ENCODE data around the gene MOB2.

DNA sequence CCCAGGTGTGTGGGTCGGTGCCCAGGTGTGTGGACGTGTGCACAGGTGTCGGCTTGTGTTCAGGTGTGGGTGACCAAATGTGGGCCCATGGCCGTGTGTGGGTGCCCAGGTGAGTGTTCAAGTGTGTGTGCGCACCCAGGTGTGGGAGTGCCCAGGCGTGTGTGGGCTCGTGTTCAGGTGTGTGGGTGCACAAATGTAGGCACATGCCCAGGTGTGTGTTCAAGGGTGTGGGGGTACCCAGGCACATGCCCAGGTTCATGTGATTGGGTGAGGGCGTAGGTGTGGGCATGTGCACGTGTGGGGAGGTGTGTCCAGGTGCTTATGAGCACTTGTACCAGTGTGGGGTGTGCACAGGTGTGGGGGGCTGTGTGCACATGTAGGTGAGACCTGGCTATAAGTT, 42.8 kb downstream of the MOB2 start:
- TF ChIP-seq, protein P1, sequence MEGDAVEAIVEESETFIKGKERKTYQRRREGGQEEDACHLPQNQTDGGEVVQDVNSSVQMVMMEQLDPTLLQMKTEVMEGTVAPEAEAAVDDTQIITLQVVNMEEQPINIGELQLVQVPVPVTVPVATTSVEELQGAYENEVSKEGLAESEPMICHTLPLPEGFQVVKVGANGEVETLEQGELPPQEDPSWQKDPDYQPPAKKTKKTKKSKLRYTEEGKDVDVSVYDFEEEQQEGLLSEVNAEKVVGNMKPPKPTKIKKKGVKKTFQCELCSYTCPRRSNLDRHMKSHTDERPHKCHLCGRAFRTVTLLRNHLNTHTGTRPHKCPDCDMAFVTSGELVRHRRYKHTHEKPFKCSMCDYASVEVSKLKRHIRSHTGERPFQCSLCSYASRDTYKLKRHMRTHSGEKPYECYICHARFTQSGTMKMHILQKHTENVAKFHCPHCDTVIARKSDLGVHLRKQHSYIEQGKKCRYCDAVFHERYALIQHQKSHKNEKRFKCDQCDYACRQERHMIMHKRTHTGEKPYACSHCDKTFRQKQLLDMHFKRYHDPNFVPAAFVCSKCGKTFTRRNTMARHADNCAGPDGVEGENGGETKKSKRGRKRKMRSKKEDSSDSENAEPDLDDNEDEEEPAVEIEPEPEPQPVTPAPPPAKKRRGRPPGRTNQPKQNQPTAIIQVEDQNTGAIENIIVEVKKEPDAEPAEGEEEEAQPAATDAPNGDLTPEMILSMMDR (IDR thresholded peaks at IDR 0.05; ENCODE audit: borderline replicate concordance, extremely low read depth, low read length, poor library complexity, severe bottlenecking) = no peak
- no peak for TF ChIP-seq EZH2 (IDR thresholded peaks at IDR 0.05; ENCODE audit: borderline replicate concordance, low read depth, low read length, severe bottlenecking)

All from DND-41 (cell line).